ENCODE measurements around the gene DOCK2.

- TF ChIP-seq CTCF (IDR thresholded peaks at IDR 0.05) (no peak), EZH2 (IDR thresholded peaks at IDR 0.05; ENCODE audit: borderline replicate concordance, insufficient read depth, low read depth, low read length, poor library complexity, severe bottlenecking) (no peak)
Measured at GRCh38 chr5:169956126-169956525, 319.1 kb downstream of the DOCK2 start.
